Glutamatergic neuron (in vitro differentiated cells): ENCODE results near the gene SELENOO. TPM values are rescaled to one million over a fixed set of nuclear protein-coding genes. Genes with fewer than 3 reads are reported as not detected.
A peak's percentile ranks its signal among the peaks of the same experiment; 100 is the strongest.

Source experiments
- DNase-seq: peaks from one replicate; pipeline ENCODE4 v3.0.0; 2022
- H3K27ac Mint-ChIP-seq: one replicate; pipeline ENCODE4 v1.8.0; 2020; ENCODE audit warnings: mild to moderate bottlenecking, mixed read lengths, inconsistent platforms; ENCODE audit not compliant: unreplicated experiment
- H3K27me3 Mint-ChIP-seq: one replicate; pipeline ENCODE4 v1.8.0; 2020; ENCODE audit warnings: mild to moderate bottlenecking, moderate library complexity, mixed read lengths, inconsistent platforms; ENCODE audit not compliant: unreplicated experiment
- H3K36me3 Mint-ChIP-seq: one replicate; pipeline ENCODE4 v1.8.0; 2020; ENCODE audit warnings: mild to moderate bottlenecking, mixed read lengths, inconsistent platforms; ENCODE audit not compliant: unreplicated experiment
- H3K4me1 Mint-ChIP-seq: one replicate; pipeline ENCODE4 v1.8.0; 2020; ENCODE audit warnings: mild to moderate bottlenecking, low read depth, mixed read lengths, inconsistent platforms; ENCODE audit not compliant: unreplicated experiment
- H3K4me3 Mint-ChIP-seq: one replicate; pipeline ENCODE4 v1.8.0; 2020; ENCODE audit warnings: mild to moderate bottlenecking, mixed read lengths, inconsistent platforms; ENCODE audit not compliant: unreplicated experiment
- H3K9me3 Mint-ChIP-seq: one replicate; pipeline ENCODE4 v1.8.0; 2020; ENCODE audit warnings: mild to moderate bottlenecking, moderate library complexity, mixed read lengths, inconsistent platforms; ENCODE audit not compliant: unreplicated experiment
- total RNA-seq: library from RNA; stranded (reverse); fragmentation: NEBNext Ultra II Directional; extraction: Animal tissue kit (Norgen Biotek cat#: 25700); gene quantifications from one replicate; pipeline ENCODE4 v1.2.1, GENCODE V29; 2021; ENCODE audit not compliant: unreplicated experiment
- TF ChIP-seq, protein P1 (sequence below): fragments of 200-600 bp; sonication (generic); IDR thresholded peaks from one replicate; pipeline ENCODE4 v1.5.0; 2021; ENCODE audit not compliant: partially characterized antibody, unreplicated experiment

The SELENOO gene
- total RNA-seq, 1 donor from 2014 or later: 23.9 TPM

GRCh38 chr22:50176850-50177536 is 23.8 kb upstream of the SELENOO start:
- Mint-ChIP-seq H3K4me1 (peaks cover 6% of the 10 kb centered on the region), H3K4me3 (no peak overlapping the region), H3K36me3 (no peaks in the 10 kb centered on the region), H3K27ac (no peak overlapping the region), H3K27me3 (peaks cover 7% of the 10 kb centered on the region), H3K9me3 (peaks cover 4% of the 10 kb centered on the region)
- DNase-seq: no peak
- TF ChIP-seq, protein P1, sequence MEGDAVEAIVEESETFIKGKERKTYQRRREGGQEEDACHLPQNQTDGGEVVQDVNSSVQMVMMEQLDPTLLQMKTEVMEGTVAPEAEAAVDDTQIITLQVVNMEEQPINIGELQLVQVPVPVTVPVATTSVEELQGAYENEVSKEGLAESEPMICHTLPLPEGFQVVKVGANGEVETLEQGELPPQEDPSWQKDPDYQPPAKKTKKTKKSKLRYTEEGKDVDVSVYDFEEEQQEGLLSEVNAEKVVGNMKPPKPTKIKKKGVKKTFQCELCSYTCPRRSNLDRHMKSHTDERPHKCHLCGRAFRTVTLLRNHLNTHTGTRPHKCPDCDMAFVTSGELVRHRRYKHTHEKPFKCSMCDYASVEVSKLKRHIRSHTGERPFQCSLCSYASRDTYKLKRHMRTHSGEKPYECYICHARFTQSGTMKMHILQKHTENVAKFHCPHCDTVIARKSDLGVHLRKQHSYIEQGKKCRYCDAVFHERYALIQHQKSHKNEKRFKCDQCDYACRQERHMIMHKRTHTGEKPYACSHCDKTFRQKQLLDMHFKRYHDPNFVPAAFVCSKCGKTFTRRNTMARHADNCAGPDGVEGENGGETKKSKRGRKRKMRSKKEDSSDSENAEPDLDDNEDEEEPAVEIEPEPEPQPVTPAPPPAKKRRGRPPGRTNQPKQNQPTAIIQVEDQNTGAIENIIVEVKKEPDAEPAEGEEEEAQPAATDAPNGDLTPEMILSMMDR: no peak

- Mint-ChIP-seq H3K36me3 (no peaks in the 10 kb centered on the region), H3K4me3 (no peak overlapping the region), H3K9me3 (peaks cover 4% of the 10 kb centered on the region), H3K27ac (no peak overlapping the region), H3K4me1 (peaks cover 6% of the 10 kb centered on the region), H3K27me3 (peaks cover 7% of the 10 kb centered on the region)
- DNase-seq: peak; percentile 12
- TF ChIP-seq, protein P1: no peak
Measured at GRCh38 chr22:50177537-50178470, 23.0 kb upstream of the SELENOO start.

DNA sequence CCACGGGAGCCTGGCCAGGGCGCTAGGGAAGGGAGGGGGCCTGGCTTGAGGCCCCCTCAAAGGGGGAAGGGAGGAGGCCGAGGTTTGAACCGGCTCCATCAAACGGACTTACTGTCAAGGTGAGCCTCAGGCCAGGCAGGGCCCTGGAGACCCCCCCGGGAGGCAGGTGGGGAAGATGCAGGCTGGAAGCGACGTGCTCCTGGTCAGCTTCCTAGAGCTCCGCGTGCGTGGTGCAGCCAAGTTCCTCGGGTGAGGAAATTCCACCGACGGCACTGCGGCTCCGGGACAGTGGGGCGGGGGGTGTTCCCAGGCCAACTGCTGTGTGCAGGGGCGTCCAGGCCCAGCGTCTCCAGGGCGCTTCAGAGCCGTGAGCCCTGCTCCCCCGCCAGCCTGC is 22.3 kb upstream of the SELENOO start:
- peaks cover 7% of the 10 kb centered on the region for H3K27me3 Mint-ChIP-seq
- no peak overlapping the region for H3K4me3 Mint-ChIP-seq
- no peak overlapping the region for H3K27ac Mint-ChIP-seq
- TF ChIP-seq, protein P1: no peak
- peak; percentile 21 for DNase-seq
- H3K4me1 Mint-ChIP-seq: peaks cover 6% of the 10 kb centered on the region
- H3K9me3 Mint-ChIP-seq: peaks cover 2% of the 10 kb centered on the region
- no peaks in the 10 kb centered on the region for H3K36me3 Mint-ChIP-seq

GRCh38 chr22:50178871-50179869 is 21.6 kb upstream of the SELENOO start:
- TF ChIP-seq, protein P1: no peak
- no peak overlapping the region for H3K27ac Mint-ChIP-seq

More at GRCh38 chr22:50178871-50179869, 21.6 kb upstream of the SELENOO start:
- peak; percentile 33 for DNase-seq
- H3K9me3 Mint-ChIP-seq: peaks cover 2% of the 10 kb centered on the region
- H3K36me3 Mint-ChIP-seq: no peaks in the 10 kb centered on the region
- peak overlapping the region; percentile 50 for H3K4me3 Mint-ChIP-seq
- H3K27me3 Mint-ChIP-seq: peaks cover 8% of the 10 kb centered on the region
- H3K4me1 Mint-ChIP-seq: peaks cover 6% of the 10 kb centered on the region
